Transverse colon (tissue), 4 donors: ENCODE measurements around the gene OR2B6. TPM values are rescaled to one million over a fixed set of nuclear protein-coding genes. Genes with fewer than 3 reads are reported as not detected.

Source experiments
- DNase-seq: peaks from one replicate; pipeline ENCODE4 v3.0.0-alpha.2; 2019
- H3K27ac ChIP-seq, 4 donors: fragments of 200-600 bp; sonication (generic); 2 replicates each; pipeline ENCODE4 v1.5.1; 2016 to 2018; ENCODE audit warnings: inconsistent platforms in 4 of 4
- H3K27me3 ChIP-seq: fragments of 200-600 bp; sonication (generic); 2 replicates; pipeline ENCODE4 v1.5.1; 2017; ENCODE audit warnings: inconsistent platforms
- H3K36me3 ChIP-seq, 4 donors: fragments of 200-600 bp; sonication (generic); 2 replicates each; pipeline ENCODE4 v1.5.1; 2017 to 2019; ENCODE audit warnings: inconsistent platforms in 4 of 4
- H3K4me1 ChIP-seq, 4 donors: fragments of 200-600 bp; sonication (generic); 2 replicates each; pipeline ENCODE4 v1.5.1; 2017 to 2020; ENCODE audit warnings: inconsistent platforms in 4 of 4
- H3K4me3 ChIP-seq, 4 donors: fragments of 200-600 bp; sonication (generic); 1 replicate in 1 of 4; 2 replicates in 3 of 4; pipeline versions ENCODE4 v1.5.1 to v1.6.1; 2017 to 2019; ENCODE audit warnings: inconsistent platforms in 4 of 4
- H3K9me3 ChIP-seq, 2 donors: fragments of 200-600 bp; sonication (generic); 2 replicates each; pipeline ENCODE4 v1.5.1; 2017 to 2019; ENCODE audit warnings: inconsistent platforms in 2 of 2
- CTCF ChIP-seq, 5 experiments: fragments of 200-600 bp in 3 of 5; fragments of 450-650 bp in 2 of 5; sonication (generic) in 3 of 5; IDR thresholded peaks; 1 replicate in 2 of 5; 2 replicates in 3 of 5; pipeline ENCODE4 v1.5.1; 2016 to 2017; ENCODE audit warnings: antibody characterized with exemption in 5 of 5, inconsistent platforms in 3 of 5, mild to moderate bottlenecking in 2 of 5, moderate library complexity in 1 of 5
- EP300 ChIP-seq: sonication (generic); formaldehyde crosslinking; IDR thresholded peaks from one replicate; pipeline ENCODE4 v1.6.1; 2017; ENCODE audit warnings: antibody characterized with exemption, low read depth
- POLR2A ChIP-seq: fragments of 450-650 bp; IDR thresholded peaks from one replicate; pipeline ENCODE4 v1.6.1; 2016; ENCODE audit warnings: antibody characterized with exemption, mild to moderate bottlenecking, moderate library complexity
- POLR2AphosphoS5 ChIP-seq, 3 donors: sonication (generic); formaldehyde crosslinking; IDR thresholded peaks; one replicate each; pipeline ENCODE4 v1.6.1; 2016; ENCODE audit warnings: antibody characterized with exemption in 3 of 3
- WGBS, 2 donors: methylation state at CpG; one replicate each; pipeline ENCODE4 v1.1.5; 2018; ENCODE audit warnings: low coverage in 1 of 2; 5-methylcytosine and 5-hydroxymethylcytosine counted together
- in situ Hi-C, 4 donors: fragments of 200-750 bp; cut with MboI; loops; one replicate each; pipeline versions ENCODE4 v1.15.0 to v1.15.1; 2017; ENCODE audit warnings: low sequenced_read_pairs in 3 of 4, low pct_ligation_motif_present in 1 of 4, low pct_unique_long_range_greater_than_20kb in 1 of 4
- intact Hi-C: fragments of 100-400 bp; cut with DNase I; formaldehyde crosslinking; loops from one replicate; pipeline ENCODE4 v1.15.1; 2023; ENCODE audit warnings: low total_unique reads
- total RNA-seq, 4 donors: library from RNA; depleted of rRNA; stranded (reverse); fragments of >200 nt; gene quantifications; one replicate each; pipeline ENCODE4 v1.1.0, GENCODE V29; 2016

Gene OR2B6
- total RNA-seq, 4 donors from 2014 or later, result not detected

GRCh38 chr6:28005152-28005890, 48.3 kb downstream of the OR2B6 start:
- H3K4me1 ChIP-seq, result peaks cover 0 to 14% (median 0%) of the 10 kb centered on the region in 4 donors
- in situ Hi-C loops, result no loop called here
- H3K27ac ChIP-seq, result peak overlapping the region in 2 of 4 donors; percentile 55 to 74

DNA sequence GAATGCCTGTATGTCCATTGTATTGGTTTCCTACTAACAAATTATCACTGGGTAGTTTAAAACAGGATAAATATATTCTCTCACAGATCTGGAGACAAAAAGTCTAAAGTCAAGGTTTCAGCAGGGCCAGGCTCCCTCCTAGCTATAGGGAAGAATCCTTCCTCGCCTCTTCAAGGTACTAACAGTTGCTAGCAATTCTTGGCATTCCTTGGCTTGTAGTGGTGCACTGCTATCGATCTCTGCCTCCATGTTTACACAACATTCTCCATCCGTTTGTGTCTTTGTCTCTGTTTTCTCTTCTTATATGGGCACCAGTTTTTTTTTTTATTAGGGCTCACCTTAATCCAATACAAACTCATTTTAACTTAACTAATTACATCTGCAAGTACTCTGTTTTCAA, 48.9 kb downstream of the OR2B6 start:
- H3K9me3 ChIP-seq, result no peaks in the 10 kb centered on the region
- 38 to 44% methylated on average over 2 to 3 of the region's 3 CpGs for WGBS, 2 donors

More at GRCh38 chr6:28005152-28005890, 48.3 kb downstream of the OR2B6 start:
- TF ChIP-seq CTCF (IDR thresholded peaks at IDR 0.05) (no peak), POLR2A (no peak), POLR2AphosphoS5 (IDR thresholded peaks at IDR 0.05) (no peak), EP300 (no peak)
- Histone ChIP-seq H3K27me3 (no peaks in the 10 kb centered on the region), H3K4me3 (no peak overlapping the region), H3K9me3 (no peaks in the 10 kb centered on the region), H3K36me3 (no peaks in the 10 kb centered on the region)
- intact Hi-C loops, result no loop called here
- no peak for DNase-seq
- WGBS, 2 donors, result 58% methylated on average over 5 of the region's 5 CpGs

More for the DNA sequence above, 48.9 kb downstream of the OR2B6 start:
- H3K27me3 ChIP-seq, result no peaks in the 10 kb centered on the region
- intact Hi-C loops, result no loop called here
- no peaks in the 10 kb centered on the region for H3K36me3 ChIP-seq
- no peak for DNase-seq
- H3K4me1 ChIP-seq, result peaks cover 0 to 14% (median 0%) of the 10 kb centered on the region in 4 donors
- H3K4me3 ChIP-seq, result no peak overlapping the region
- no peak for TF ChIP-seq POLR2AphosphoS5 (IDR thresholded peaks at IDR 0.05)
- TF ChIP-seq CTCF (IDR thresholded peaks at IDR 0.05), result no peak
- TF ChIP-seq POLR2A, result no peak
- TF ChIP-seq EP300, result no peak
- H3K27ac ChIP-seq, result no peak overlapping the region
- in situ Hi-C loops, result no loop called here

Other genes with a start within 250 kb of the OR2B6 start
- not detected for gene OR2B2, start 44.8 kb upstream of the OR2B6 start, total RNA-seq
- 10 to 100 TPM in 1 of 4 donors, 1 to 10 TPM in 3; 1.1 to 20.1 (median 3.8) TPM for gene ZNF165, start 123.3 kb downstream of the OR2B6 start, total RNA-seq
- 10 to 100 TPM in 1 of 4 donors, 1 to 10 TPM in 2, not detected in 1; 7.5 to 19.5 (median 9.5) TPM for gene ZSCAN16, start 167.4 kb downstream of the OR2B6 start, total RNA-seq
- 10 to 100 TPM; 12.3 to 37.0 (median 15.5) TPM for gene ZKSCAN8, start 184.6 kb downstream of the OR2B6 start, total RNA-seq